Fibroblast of skin of scalp (primary cell): ENCODE data around the gene AP1S2.
A peak's percentile ranks its signal among the peaks of the same experiment; 100 is the strongest.
"Not testable (repeated sequence)": the region's sequence is repeated elsewhere in the genome, so short reads cannot be mapped to it uniquely, and the experiment has no call there.

ENCODE experiments used
- DNase-seq: peaks from one replicate; pipeline ENCODE4 v3.0.0-alpha.2; 2013

Gene AP1S2

DNA sequence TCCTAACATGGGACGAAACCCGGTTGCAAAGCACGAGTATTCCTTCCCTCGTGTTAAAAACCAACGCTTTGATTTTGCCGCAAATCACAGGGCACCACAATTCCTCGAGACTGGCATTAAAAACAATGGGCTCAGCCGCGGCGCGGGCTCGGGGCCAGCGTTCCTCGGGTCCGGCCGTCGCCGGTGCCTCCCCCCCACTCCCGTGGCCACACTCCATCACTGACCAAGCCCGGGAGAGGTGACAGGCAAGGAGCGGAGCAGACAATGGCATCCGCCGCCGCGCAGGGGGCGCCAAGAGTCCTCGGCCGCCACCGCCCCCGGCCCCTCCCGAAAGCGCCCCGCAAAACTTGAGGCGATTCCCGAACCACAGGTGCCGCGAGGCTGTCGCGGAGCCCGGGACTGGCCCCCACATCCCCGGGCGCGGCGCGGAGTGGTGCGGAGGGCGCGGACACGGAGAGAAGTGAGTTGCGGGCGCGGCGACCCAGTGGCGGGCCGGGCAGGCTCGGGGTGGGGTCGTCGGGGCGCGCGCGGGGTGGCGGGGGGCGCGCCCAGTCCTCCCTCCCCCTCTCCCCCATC, 445 bp downstream of the AP1S2 start:
- DNase-seq, result peak; percentile 11

GRCh38 chrX:15853586-15854079, 980 bp downstream of the AP1S2 start:
- DNase-seq, result no peak

GRCh38 chrX:15849555-15849954, 5.1 kb downstream of the AP1S2 start:
- peak; percentile 33 for DNase-seq

- DNase-seq, result no peak
Observed at GRCh38 chrX:15848576-15848975, 6.0 kb downstream of the AP1S2 start.

- DNase-seq, result no peak
Observed at GRCh38 chrX:15843960-15844359, 10.7 kb downstream of the AP1S2 start.

GRCh38 chrX:15841853-15842516, 12.6 kb downstream of the AP1S2 start:
- DNase-seq, result no peak

DNA sequence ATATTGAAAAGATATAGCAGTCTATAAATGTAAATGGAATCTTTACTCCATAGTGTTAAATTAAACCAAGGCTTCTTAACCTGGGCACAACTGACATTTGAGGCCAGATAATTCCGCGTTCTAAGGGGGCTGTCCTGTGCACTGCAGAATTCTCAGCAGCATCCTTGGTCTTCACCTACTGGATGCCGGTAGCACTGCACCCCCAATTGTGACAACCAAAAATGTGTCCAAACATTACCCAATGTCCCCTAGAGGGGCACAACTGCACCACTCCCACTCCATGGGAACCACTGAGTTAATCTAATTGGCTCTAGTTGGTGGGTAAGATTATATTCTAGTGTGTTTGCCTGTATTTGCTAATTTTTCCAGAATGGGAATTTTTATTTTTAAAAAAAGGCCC, 16.6 kb downstream of the AP1S2 start:
- no peak for DNase-seq

DNA sequence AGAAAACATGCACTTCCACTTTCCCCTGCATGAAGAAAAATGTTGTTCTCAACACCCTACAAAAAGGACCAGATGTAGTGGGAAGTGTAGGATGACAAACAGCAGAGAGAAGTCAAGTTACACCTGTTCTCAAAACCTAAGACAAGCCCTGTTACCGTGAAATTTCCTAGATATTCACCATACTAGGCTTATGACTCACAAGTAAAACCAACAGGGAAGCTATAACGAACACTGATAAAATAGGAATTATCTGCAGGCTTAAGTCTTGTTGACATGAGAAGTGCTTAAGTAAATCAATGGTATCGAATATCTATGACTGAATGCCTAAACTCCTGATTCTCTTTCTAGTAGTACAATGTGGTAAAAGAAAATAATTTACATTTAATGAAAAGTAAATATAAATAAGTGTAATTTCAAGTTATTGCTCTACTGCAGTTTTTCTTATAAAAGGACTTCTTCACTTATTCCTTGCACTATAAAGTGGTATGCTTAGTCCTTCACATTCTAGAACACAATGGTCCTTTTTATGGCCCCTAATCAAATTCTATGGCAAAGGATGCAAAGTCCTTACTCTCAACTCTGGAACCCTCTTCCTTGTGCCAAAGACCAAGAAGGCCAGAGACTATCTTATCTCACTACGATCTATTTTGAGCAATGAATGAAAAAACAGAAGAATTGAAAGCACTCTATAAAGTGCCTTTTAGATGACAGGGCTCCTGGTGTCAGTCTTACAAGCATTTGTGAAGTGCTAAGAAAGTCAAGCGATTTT, 19.6 kb downstream of the AP1S2 start:
- DNase-seq, result no peak

GRCh38 chrX:15834053-15834452, 20.6 kb downstream of the AP1S2 start:
- DNase-seq, result peak; percentile 21

DNA sequence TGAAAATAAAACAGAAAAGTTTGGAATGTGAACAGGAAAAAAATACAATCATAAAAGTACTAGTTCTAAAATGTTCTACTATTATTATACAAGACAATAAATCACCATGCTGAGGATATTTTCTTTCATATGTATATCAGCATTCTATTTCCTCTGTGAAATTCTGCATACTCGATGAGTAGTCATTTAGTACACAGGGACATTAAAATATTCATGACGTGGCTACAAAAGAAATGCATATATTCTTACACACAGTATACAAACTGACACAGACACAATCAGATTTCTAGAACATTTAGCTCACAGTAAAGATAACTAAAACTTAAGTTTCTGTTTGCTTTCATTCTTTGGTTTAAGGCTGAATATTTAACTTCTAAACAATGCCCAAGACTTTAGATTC, 23.3 kb downstream of the AP1S2 start:
- DNase-seq, result not testable (repeated sequence)

- no peak for DNase-seq
Observed at GRCh38 chrX:15829217-15829616, 25.4 kb downstream of the AP1S2 start.

DNA sequence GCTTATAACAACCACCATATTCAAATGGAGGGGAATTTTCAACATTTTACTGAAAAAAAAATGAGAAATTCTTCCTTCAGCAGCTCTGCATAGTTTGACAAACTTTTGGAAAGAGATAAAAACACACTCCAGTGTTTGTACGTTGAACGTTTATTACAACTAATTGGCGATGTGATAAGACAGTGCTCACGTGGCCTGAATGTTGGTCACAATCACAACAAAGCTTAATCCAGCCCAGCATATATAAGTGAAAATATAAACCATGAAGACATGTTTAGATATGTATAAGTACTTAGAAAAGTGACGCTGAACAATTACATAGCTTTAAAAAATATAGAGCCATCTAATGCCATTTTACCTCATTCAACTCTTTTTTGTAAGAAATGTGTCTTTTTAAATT, 28.7 kb downstream of the AP1S2 start:
- DNase-seq, result no peak

DNA sequence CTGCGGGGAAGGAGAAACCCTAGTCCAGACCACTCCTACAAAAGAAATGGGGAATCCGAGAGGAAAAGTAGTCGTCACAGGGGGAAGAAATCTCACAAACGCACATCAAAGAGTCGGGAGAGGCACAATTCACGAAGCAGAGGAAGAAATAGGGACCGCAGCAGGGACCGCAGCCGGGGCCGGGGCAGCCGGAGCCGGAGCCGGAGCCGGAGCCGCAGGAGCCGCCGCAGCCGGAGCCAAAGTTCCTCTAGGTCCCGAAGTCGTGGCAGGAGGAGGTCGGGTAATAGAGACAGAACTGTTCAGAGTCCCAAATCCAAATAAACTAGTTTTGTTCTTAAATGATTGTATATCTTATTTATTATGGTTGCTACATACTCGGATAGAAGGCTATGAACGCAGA, 31.7 kb downstream of the AP1S2 start:
- no peak for DNase-seq

- no peak for DNase-seq
Observed at GRCh38 chrX:15820106-15821073, 34.2 kb downstream of the AP1S2 start.

- DNase-seq, result peak; percentile 11
Observed at GRCh38 chrX:15816886-15817285, 37.7 kb downstream of the AP1S2 start.

- DNase-seq, result peak; percentile 39
Observed at GRCh38 chrX:15816438-15816809, 38.2 kb downstream of the AP1S2 start.

- DNase-seq, result peak; percentile 28
Observed at GRCh38 chrX:15815779-15816437, 38.7 kb downstream of the AP1S2 start.

DNA sequence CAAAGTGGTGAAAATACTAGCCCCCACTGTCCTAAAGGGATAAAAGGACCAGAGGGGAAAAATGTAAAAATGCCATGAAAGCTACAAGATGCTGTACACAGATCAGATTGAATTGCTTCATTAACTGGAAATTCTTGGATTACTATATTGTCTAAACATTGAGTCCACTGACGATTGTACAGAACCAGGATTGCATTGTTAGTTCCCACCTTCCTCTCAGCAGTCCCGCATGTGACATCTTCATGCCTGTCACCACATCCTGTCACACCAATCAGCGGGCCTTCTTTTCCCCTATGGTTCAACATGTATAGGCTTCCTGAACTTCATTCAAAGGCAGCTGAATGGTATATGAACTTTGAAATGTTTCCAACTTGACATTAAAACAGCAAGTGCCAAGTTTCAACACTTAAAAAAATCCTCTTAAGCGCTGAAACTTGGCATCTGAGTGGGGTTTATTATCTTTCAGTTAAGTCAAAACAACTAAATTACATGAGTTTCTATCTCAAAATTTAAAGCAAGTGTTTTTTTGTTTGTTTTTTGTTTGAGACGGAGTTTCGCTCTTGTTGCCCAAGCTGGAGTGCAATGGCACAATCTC, 39.7 kb downstream of the AP1S2 start:
- DNase-seq, result no peak

- no peak for DNase-seq
Observed at GRCh38 chrX:15813416-15813815, 41.2 kb downstream of the AP1S2 start.

GRCh38 chrX:15812192-15812938, 42.2 kb downstream of the AP1S2 start:
- no peak for DNase-seq

- no peak for DNase-seq
Observed at GRCh38 chrX:15808254-15808653, 46.4 kb downstream of the AP1S2 start.
